ENCODE data around the gene POLRMT.

The POLRMT gene

GRCh38 chr19:601790-602189 is 31.5 kb downstream of the POLRMT start:
- TF ChIP-seq CTCF (IDR thresholded peaks at IDR 0.05; ENCODE audit: low read depth, low read length): no peak
- H3K4me3 ChIP-seq (ENCODE audit: low read depth, low read length): no peak overlapping the region

DNA sequence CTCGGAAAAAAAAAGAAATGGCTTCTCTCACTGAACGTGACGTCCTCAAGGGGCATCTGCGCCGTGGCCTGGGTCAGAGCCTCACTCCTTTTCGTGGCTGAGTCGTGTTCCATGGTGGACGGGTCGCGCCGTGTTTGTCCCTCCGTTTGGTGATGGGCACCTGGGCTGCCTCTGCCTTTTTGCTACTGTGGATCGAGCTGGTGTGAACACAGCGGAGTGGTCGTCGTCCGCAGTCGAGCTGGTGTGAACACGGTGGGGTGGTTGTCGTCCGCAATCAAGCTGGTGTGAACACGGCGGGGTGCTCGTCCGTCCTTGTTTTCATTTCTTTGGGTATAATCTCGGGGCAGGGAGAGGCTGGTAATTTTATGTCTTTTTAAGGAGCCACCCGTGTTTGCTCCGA is 32.0 kb downstream of the POLRMT start:
- no peak for TF ChIP-seq CTCF (IDR thresholded peaks at IDR 0.05; ENCODE audit: low read depth, low read length)
- H3K4me3 ChIP-seq (ENCODE audit: low read depth, low read length): no peak overlapping the region

GRCh38 chr19:597406-598315 is 35.7 kb downstream of the POLRMT start:
- TF ChIP-seq CTCF (IDR thresholded peaks at IDR 0.05; ENCODE audit: low read depth, low read length): no peak
- H3K4me3 ChIP-seq (ENCODE audit: low read depth, low read length): no peak overlapping the region

DNA sequence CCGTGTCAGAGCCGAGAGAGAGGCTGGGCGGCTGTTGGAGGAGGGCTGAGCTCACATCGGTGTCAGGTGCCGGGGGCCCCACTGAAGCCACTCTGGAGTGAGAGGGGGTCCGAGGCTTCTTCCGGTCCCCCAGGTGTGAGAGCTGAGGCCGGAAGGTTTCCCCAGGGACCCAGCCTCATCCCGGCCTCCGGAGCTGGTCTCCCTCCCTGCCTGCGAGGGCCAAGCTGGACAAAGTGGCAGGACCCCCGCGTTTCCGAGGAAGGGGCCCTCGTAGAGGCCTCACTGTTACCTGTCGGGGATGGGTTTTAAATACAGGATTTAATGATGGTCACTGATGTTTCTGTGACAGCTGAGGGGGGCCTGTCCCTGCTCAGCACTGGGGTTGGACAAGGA is 37.1 kb downstream of the POLRMT start:
- no peak for TF ChIP-seq CTCF (IDR thresholded peaks at IDR 0.05; ENCODE audit: low read depth, low read length)
- no peak overlapping the region for H3K4me3 ChIP-seq (ENCODE audit: low read depth, low read length)

- no peak for TF ChIP-seq CTCF (IDR thresholded peaks at IDR 0.05; ENCODE audit: low read depth, low read length)
- no peak overlapping the region for H3K4me3 ChIP-seq (ENCODE audit: low read depth, low read length)
Observed at GRCh38 chr19:595326-596262, 37.7 kb downstream of the POLRMT start.

DNA sequence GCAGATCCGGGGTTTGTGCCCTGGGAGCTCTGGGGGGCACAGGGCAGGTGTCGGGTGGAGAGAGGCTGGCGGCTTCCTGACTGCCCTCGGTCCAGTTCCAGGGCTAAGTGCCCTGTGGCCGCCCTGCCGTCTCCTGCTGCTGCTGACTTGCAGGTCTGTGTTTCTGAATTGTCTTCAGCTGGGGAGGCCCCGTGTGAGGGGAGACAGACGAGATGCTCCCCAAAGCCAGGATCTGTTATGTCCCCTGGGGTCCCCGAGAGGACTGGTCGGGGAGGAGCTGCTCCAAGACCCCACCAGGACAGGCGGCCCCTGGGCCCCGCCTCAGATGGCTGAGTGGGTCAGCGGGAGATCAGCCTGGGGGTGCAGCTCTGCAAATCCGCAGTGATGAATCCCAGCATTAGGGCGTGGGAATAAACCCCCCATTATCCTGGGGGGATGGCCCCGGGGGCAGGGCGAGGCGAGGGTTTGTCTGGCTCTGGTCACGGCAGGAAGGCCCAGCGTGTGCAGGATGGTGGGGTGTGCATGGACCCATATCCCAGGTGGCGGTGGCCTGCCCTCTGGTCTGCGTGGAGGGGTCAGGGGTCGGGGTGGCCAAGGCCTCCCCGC is 39.0 kb downstream of the POLRMT start:
- no peak for TF ChIP-seq CTCF (IDR thresholded peaks at IDR 0.05; ENCODE audit: low read depth, low read length)
- no peak overlapping the region for H3K4me3 ChIP-seq (ENCODE audit: low read depth, low read length)

Data from WI38 (cell line).